ENCODE data around the gene KLK2.

The KLK2 gene

GRCh38 chr19:50925734-50926133, 52.5 kb downstream of the KLK2 start:
- no peak overlapping the region for H2AFZ ChIP-seq (ENCODE audit: low read depth, low read length)
- H3K9ac ChIP-seq (ENCODE audit: low read length), result no peak overlapping the region
- H2BK120ac ChIP-seq (ENCODE audit: low read depth, low read length), result no peak overlapping the region
- no peak overlapping the region for H4K91ac ChIP-seq (ENCODE audit: low read length)
- H3K9me3 ChIP-seq (ENCODE audit: control insufficient read depth, low read length), result no peaks in the 10 kb centered on the region
- H3K4me1 ChIP-seq (ENCODE audit: control insufficient read depth, insufficient read depth, low read depth, low read length), result no peaks in the 10 kb centered on the region
- H3K4me2 ChIP-seq (ENCODE audit: low read length, poor library complexity, severe bottlenecking), result no peak overlapping the region
- WGBS, result 89% methylated on average over 2 of the region's 2 CpGs
- H3K4ac ChIP-seq (ENCODE audit: low read depth in 1 of 2, low read length in 2 of 2), result no peak overlapping the region
- H3K18ac ChIP-seq (ENCODE audit: low read depth in 1 of 2, low read length in 2 of 2), result no peak overlapping the region
- H3K36me3 ChIP-seq (ENCODE audit: control insufficient read depth in 1 of 2, insufficient read depth in 2 of 2, low read depth in 1 of 2, low read length in 2 of 2), result no peaks in the 10 kb centered on the region
- no peak overlapping the region for H2BK15ac ChIP-seq (ENCODE audit: low read depth, poor library complexity, severe bottlenecking)
- peaks cover 0 to 42% of the 10 kb centered on the region in 2 experiments for H3K27me3 ChIP-seq (ENCODE audit: control insufficient read depth in 1 of 2, insufficient read depth in 1 of 2, low read length in 2 of 2)
- H3K27ac ChIP-seq (ENCODE audit: low read length, poor library complexity, severe bottlenecking), result no peak overlapping the region
- no peak overlapping the region for H3K14ac ChIP-seq (ENCODE audit: low read length in 2 of 2)
- H4K8ac ChIP-seq (ENCODE audit: low read length), result no peak overlapping the region
- H2BK5ac ChIP-seq (ENCODE audit: low read depth, low read length, poor library complexity, severe bottlenecking), result no peak overlapping the region
- no peaks in the 10 kb centered on the region for H3K79me1 ChIP-seq (replicated peaks; ENCODE audit: low read length, poor library complexity, severe bottlenecking)
- H2AK5ac ChIP-seq (ENCODE audit: low read length, severe bottlenecking), result no peak overlapping the region
- no peak overlapping the region for H2BK12ac ChIP-seq (ENCODE audit: low read length in 2 of 2)
- DNase-seq, result no peak
- no peak overlapping the region for H3K23ac ChIP-seq (ENCODE audit: low read length in 2 of 2)
- no peak overlapping the region for H3K4me3 ChIP-seq (ENCODE audit: insufficient read depth in 1 of 2, low read depth in 1 of 2, low read length in 2 of 2)

GRCh38 chr19:50926144-50926543, 52.9 kb downstream of the KLK2 start:
- no peaks in the 10 kb centered on the region for H3K9me3 ChIP-seq (ENCODE audit: control insufficient read depth, low read length)
- H2BK120ac ChIP-seq (ENCODE audit: low read depth, low read length), result no peak overlapping the region
- H2AFZ ChIP-seq (ENCODE audit: low read depth, low read length), result no peak overlapping the region
- no peak overlapping the region for H3K4me3 ChIP-seq (ENCODE audit: insufficient read depth in 1 of 2, low read depth in 1 of 2, low read length in 2 of 2)
- H2BK12ac ChIP-seq (ENCODE audit: low read length in 2 of 2), result no peak overlapping the region
- H2BK15ac ChIP-seq (ENCODE audit: low read depth, poor library complexity, severe bottlenecking), result no peak overlapping the region
- no peak overlapping the region for H3K18ac ChIP-seq (ENCODE audit: low read depth in 1 of 2, low read length in 2 of 2)
- H3K27ac ChIP-seq (ENCODE audit: low read length, poor library complexity, severe bottlenecking), result no peak overlapping the region
- H3K4me1 ChIP-seq (ENCODE audit: control insufficient read depth, insufficient read depth, low read depth, low read length), result no peaks in the 10 kb centered on the region
- no peak overlapping the region for H4K8ac ChIP-seq (ENCODE audit: low read length)
- H3K9ac ChIP-seq (ENCODE audit: low read length), result no peak overlapping the region
- no peak overlapping the region for H3K14ac ChIP-seq (ENCODE audit: low read length in 2 of 2)
- DNase-seq, result no peak
- H2BK5ac ChIP-seq (ENCODE audit: low read depth, low read length, poor library complexity, severe bottlenecking), result no peak overlapping the region
- H3K23ac ChIP-seq (ENCODE audit: low read length in 2 of 2), result no peak overlapping the region
- H3K79me1 ChIP-seq (replicated peaks; ENCODE audit: low read length, poor library complexity, severe bottlenecking), result no peaks in the 10 kb centered on the region
- peaks cover 0 to 44% of the 10 kb centered on the region in 2 experiments for H3K27me3 ChIP-seq (ENCODE audit: control insufficient read depth in 1 of 2, insufficient read depth in 1 of 2, low read length in 2 of 2)
- H3K4ac ChIP-seq (ENCODE audit: low read depth in 1 of 2, low read length in 2 of 2), result no peak overlapping the region
- 88% methylated on average over 10 of the region's 11 CpGs for WGBS
- no peak overlapping the region for H3K4me2 ChIP-seq (ENCODE audit: low read length, poor library complexity, severe bottlenecking)
- H4K91ac ChIP-seq (ENCODE audit: low read length), result no peak overlapping the region
- no peaks in the 10 kb centered on the region for H3K36me3 ChIP-seq (ENCODE audit: control insufficient read depth in 1 of 2, insufficient read depth in 2 of 2, low read depth in 1 of 2, low read length in 2 of 2)
- H2AK5ac ChIP-seq (ENCODE audit: low read length, severe bottlenecking), result no peak overlapping the region

GRCh38 chr19:50928831-50929230, 55.6 kb downstream of the KLK2 start:
- Histone ChIP-seq H3K9me3 (ENCODE audit: control insufficient read depth, low read length) (no peaks in the 10 kb centered on the region), H2BK5ac (ENCODE audit: low read depth, low read length, poor library complexity, severe bottlenecking) (no peak overlapping the region), H3K36me3 (ENCODE audit: control insufficient read depth in 1 of 2, insufficient read depth in 2 of 2, low read depth in 1 of 2, low read length in 2 of 2) (no peaks in the 10 kb centered on the region), H4K8ac (ENCODE audit: low read length) (no peak overlapping the region), H2BK15ac (ENCODE audit: low read depth, poor library complexity, severe bottlenecking) (no peak overlapping the region), H3K79me1 (replicated peaks; ENCODE audit: low read length, poor library complexity, severe bottlenecking) (no peaks in the 10 kb centered on the region), H3K4me1 (ENCODE audit: control insufficient read depth, insufficient read depth, low read depth, low read length) (no peaks in the 10 kb centered on the region), H3K27me3 (ENCODE audit: control insufficient read depth in 1 of 2, insufficient read depth in 1 of 2, low read length in 2 of 2) (peaks cover 0 to 39% of the 10 kb centered on the region in 2 experiments), H3K9ac (ENCODE audit: low read length) (no peak overlapping the region), H4K91ac (ENCODE audit: low read length) (no peak overlapping the region), H3K23ac (ENCODE audit: low read length in 2 of 2) (no peak overlapping the region), H3K18ac (ENCODE audit: low read depth in 1 of 2, low read length in 2 of 2) (no peak overlapping the region), H2AFZ (ENCODE audit: low read depth, low read length) (no peak overlapping the region), H3K4me3 (ENCODE audit: insufficient read depth in 1 of 2, low read depth in 1 of 2, low read length in 2 of 2) (no peak overlapping the region), H3K14ac (ENCODE audit: low read length in 2 of 2) (no peak overlapping the region), H2BK12ac (ENCODE audit: low read length in 2 of 2) (no peak overlapping the region), H2BK120ac (ENCODE audit: low read depth, low read length) (no peak overlapping the region), H2AK5ac (ENCODE audit: low read length, severe bottlenecking) (no peak overlapping the region), H3K27ac (ENCODE audit: low read length, poor library complexity, severe bottlenecking) (no peak overlapping the region), H3K4ac (ENCODE audit: low read depth in 1 of 2, low read length in 2 of 2) (no peak overlapping the region), H3K4me2 (ENCODE audit: low read length, poor library complexity, severe bottlenecking) (no peak overlapping the region)
- no peak for DNase-seq
- WGBS, result 67% methylated on average over 5 of the region's 5 CpGs
